Measurements from ENCODE around the gene NTN3. TPM values are rescaled to one million over a fixed set of nuclear protein-coding genes. Genes with fewer than 3 reads are reported as not detected.
A peak's percentile ranks its signal among the peaks of the same experiment; 100 is the strongest.
"Not testable (repeated sequence)": the region's sequence is repeated elsewhere in the genome, so short reads cannot be mapped to it uniquely, and the experiment has no call there.

NTN3 gene
- total and polyA plus RNA-seq, 2 donors = 0.02 to 0.71 TPM

DNA sequence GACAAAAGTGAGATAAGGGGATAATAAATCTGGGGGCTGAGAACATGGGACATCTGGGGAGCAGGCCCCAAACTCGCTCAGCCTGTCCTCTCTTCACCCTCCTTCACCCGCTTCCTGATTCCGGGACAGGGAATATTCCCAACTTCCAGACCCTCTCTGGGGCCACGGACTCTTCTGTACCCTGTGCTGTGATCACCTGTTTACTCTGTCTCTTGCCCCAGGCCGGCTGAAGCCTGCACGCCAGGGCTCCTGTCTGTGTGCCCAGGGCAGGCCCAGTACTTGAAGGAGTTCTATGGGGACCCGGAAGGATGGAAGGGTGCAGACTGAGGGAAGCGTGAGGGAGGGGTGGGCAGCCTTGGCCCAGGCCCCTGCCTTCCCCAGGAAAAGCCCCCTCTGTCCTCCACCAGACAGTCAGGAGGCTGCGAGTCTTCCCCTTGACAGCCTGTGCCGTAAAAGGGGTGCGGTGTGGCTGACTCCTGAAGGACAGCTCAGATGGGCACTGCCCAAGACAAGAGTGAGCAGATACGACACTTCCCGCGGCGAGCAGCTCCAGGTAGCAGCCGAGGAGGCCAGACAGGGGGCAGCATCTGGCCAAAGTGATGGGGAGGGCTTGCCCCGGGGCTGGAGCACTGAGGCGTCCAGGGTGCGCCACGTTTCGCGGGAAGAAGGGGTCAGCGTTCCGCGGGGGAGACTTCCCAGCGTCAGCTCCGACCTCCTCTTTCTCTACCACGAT lies 42.9 kb upstream of the NTN3 start:
- H3K27me3 ChIP-seq (ENCODE audit: control insufficient read depth in 2 of 2, insufficient read depth in 1 of 2, low read length in 1 of 2) = no peaks in the 10 kb centered on the region
- peaks cover 7 to 27% of the 10 kb centered on the region in 2 donors for H3K4me1 ChIP-seq (ENCODE audit: control insufficient read depth in 2 of 2, insufficient read depth in 2 of 2, low read length in 2 of 2)
- no peak for DNase-seq (ENCODE audit: low read depth in 6 of 9, low spot score in 9 of 9)
- peak overlapping the region; percentile 71 to 85 for H3K4me3 ChIP-seq (ENCODE audit: low read length in 2 of 2)
- H3K27ac ChIP-seq (ENCODE audit: low read depth in 1 of 2, low read length in 1 of 2) = peak overlapping the region; percentile 12 to 48
- H3K9me3 ChIP-seq (ENCODE audit: control insufficient read depth in 2 of 2, insufficient read depth in 1 of 2, low read length in 1 of 2) = no peaks in the 10 kb centered on the region
- 43% methylated on average over 28 of the region's 28 CpGs for WGBS
- peaks cover 11 to 28% of the 10 kb centered on the region in 2 donors for H3K36me3 ChIP-seq (ENCODE audit: control insufficient read depth in 2 of 2, insufficient read depth in 2 of 2, low read length in 1 of 2)

DNA sequence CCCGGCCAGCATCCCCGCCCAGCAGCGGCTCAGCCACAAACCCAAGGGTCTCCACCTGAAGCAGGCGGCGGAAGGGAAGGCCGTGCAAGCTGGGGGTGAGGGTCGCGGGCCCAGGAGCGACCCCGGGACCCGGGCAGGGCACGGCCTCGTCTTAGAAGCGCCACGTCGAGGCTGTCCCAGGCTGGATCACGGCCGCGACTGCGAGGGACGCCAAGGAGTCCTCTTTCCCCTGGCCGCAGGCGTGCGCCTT lies 42.4 kb upstream of the NTN3 start:
- H3K27me3 ChIP-seq (ENCODE audit: control insufficient read depth in 2 of 2, insufficient read depth in 1 of 2, low read length in 1 of 2) = no peaks in the 10 kb centered on the region
- peak overlapping the region; percentile 12 to 48 for H3K27ac ChIP-seq (ENCODE audit: low read depth in 1 of 2, low read length in 1 of 2)
- no peak for DNase-seq (ENCODE audit: low read depth in 6 of 9, low spot score in 9 of 9)
- H3K9me3 ChIP-seq (ENCODE audit: control insufficient read depth in 2 of 2, insufficient read depth in 1 of 2, low read length in 1 of 2) = no peaks in the 10 kb centered on the region
- WGBS = under 1% methylated on average over 24 of the region's 24 CpGs
- peak overlapping the region; percentile 71 to 85 for H3K4me3 ChIP-seq (ENCODE audit: low read length in 2 of 2)
- peaks cover 7 to 27% of the 10 kb centered on the region in 2 donors for H3K4me1 ChIP-seq (ENCODE audit: control insufficient read depth in 2 of 2, insufficient read depth in 2 of 2, low read length in 2 of 2)
- peaks cover 15 to 33% of the 10 kb centered on the region in 2 donors for H3K36me3 ChIP-seq (ENCODE audit: control insufficient read depth in 2 of 2, insufficient read depth in 2 of 2, low read length in 1 of 2)

DNA sequence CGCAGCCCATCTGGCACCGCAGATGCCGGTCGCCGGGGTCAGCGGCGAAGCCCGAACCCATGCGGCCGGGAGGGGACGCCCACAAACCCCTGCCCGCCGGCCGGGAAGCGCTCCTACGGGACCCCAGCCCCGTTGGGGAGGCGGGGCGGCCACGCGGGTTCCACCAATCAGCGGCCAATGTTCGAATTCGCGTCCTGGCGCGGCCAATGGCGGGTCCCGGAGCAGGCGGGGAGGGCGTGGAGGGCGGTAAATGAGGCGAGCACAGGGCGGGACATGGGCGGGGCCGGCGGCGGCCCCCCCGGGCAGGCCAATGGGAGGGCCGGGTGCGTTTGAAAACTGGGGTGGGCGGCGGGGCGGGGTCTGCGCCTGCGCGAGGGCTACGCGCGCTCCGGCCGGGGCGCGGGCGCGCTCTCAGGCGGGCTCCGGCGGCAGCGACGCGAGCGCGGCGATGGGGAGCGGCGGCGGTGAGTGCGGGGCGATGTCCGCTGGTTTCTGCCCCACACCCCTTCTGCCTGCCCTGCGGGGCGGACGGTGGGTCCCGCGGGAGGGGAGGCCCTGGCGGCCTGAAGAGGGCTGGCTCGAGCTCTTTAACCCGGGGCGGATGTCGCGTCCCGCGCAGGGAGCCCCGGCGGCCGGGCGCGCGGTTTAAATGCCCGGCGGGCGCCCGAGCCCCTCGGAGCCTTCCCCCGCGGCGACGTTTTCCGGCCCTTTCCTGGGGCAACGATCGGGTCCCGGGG lies 41.9 kb upstream of the NTN3 start, which contains the start of gene CCNF:
Gene CCNF (plus strand): TSS at position 414 of the 737 bp plus-strand sequence. CDS start 35 bp downstream, at position 449.
- Histone ChIP-seq H3K27me3 (ENCODE audit: control insufficient read depth in 2 of 2, insufficient read depth in 1 of 2, low read length in 1 of 2) (no peaks in the 10 kb centered on the region), H3K27ac (ENCODE audit: low read depth in 1 of 2, low read length in 1 of 2) (peak within 1 kb of the TSS; percentile 48 to 68), H3K9me3 (ENCODE audit: control insufficient read depth in 2 of 2, insufficient read depth in 1 of 2, low read length in 1 of 2) (no peaks in the 10 kb centered on the region), H3K4me3 (ENCODE audit: low read length in 2 of 2) (peak within 1 kb of the TSS; percentile 71 to 85), H3K36me3 (ENCODE audit: control insufficient read depth in 2 of 2, insufficient read depth in 2 of 2, low read length in 1 of 2) (peaks cover 18 to 38% of the 10 kb centered on the region in 2 donors), H3K4me1 (ENCODE audit: control insufficient read depth in 2 of 2, insufficient read depth in 2 of 2, low read length in 2 of 2) (peaks cover 7 to 27% of the 10 kb centered on the region in 2 donors)
- DNase-seq (ENCODE audit: low read depth in 6 of 9, low spot score in 9 of 9) = peak; percentile 87 to 98 (median 95)
- under 1% methylated on average over 103 of the region's 103 CpGs for WGBS

DNA sequence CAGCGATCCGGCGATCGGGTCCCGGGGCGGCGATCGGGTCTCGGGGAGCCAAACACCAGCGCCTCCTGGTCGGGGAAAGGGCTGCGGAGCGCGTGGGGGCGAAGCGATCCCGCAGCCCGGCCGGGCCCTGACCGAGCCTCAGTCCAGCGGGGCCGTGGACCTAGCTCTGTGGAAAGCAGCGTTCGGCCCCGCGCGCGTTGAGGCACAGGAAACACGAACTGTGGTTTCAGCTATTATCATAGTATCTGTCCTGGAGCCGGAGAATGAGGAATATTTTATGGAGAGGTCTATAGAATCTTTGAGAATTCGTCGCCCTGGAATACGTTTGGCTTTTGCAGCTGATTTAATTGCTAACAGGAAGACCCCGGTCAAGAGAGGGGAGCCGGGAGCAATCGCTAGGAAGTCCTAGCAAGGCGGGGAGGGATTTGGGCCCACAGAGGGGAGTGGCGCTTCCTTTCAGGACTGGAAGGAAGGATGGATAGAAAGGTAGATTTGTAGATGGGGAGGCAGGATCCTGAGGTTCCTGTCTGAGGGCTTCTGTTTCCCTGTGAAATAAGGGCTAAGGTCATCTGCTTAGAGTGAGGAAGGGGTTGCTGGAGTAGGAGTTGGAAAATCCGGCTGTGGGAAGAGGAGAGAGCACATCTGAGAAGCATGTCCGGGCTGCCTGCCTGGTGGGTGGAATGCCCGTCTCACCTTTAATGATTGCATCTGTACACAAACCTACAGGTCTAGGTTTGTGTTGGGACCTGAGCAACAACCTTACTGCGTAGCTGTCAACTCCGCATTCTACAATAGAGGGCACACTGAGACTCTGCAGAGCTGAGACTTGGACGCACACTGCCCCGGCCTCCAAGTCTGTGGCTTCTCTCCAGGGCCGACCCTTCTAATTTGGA lies 41.1 kb upstream of the NTN3 start:
- DNase-seq (ENCODE audit: low read depth in 6 of 9, low spot score in 9 of 9) = peak in 4 of 9 donors; percentile 22 to 47 (median 30)

DNA sequence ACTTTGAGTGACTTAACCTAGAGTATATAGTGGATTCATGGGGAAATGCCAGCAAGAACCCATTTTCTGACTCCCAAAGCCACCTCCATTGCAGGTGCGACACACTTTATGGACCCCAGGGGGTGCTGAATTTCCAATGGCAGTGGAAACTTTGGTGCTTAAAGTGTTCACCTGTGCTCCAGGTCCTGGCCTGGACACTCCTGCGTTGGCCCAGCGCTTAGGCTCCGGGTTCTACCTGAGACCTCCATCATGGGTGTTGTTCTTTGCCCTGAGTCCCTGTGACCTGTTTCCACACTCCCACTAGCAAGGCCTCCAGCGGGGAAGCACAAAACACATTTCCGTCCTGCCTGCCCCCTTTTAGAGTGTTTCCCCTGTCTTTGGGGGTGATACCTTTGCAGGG lies 38.8 kb upstream of the NTN3 start:
- Histone ChIP-seq H3K27ac (ENCODE audit: low read depth in 1 of 2, low read length in 1 of 2) (no peak overlapping the region), H3K4me1 (ENCODE audit: control insufficient read depth in 2 of 2, insufficient read depth in 2 of 2, low read length in 2 of 2) (peaks cover 7 to 35% of the 10 kb centered on the region in 2 donors), H3K36me3 (ENCODE audit: control insufficient read depth in 2 of 2, insufficient read depth in 2 of 2, low read length in 1 of 2) (peaks cover 41 to 63% of the 10 kb centered on the region in 2 donors), H3K4me3 (ENCODE audit: low read length in 2 of 2) (no peak overlapping the region), H3K9me3 (ENCODE audit: control insufficient read depth in 2 of 2, insufficient read depth in 1 of 2, low read length in 1 of 2) (no peaks in the 10 kb centered on the region), H3K27me3 (ENCODE audit: control insufficient read depth in 2 of 2, insufficient read depth in 1 of 2, low read length in 1 of 2) (no peaks in the 10 kb centered on the region)
- 98% methylated on average over 6 of the region's 6 CpGs for WGBS
- no peak for DNase-seq (ENCODE audit: low read depth in 6 of 9, low spot score in 9 of 9)

More for the DNA sequence above, 41.1 kb upstream of the NTN3 start:
- H3K9me3 ChIP-seq (ENCODE audit: control insufficient read depth in 2 of 2, insufficient read depth in 1 of 2, low read length in 1 of 2) = no peaks in the 10 kb centered on the region
- H3K27ac ChIP-seq (ENCODE audit: low read depth in 1 of 2, low read length in 1 of 2) = peak overlapping the region in 1 of 2 donors; percentile 68
- peak overlapping the region; percentile 69 to 85 for H3K4me3 ChIP-seq (ENCODE audit: low read length in 2 of 2)
- H3K27me3 ChIP-seq (ENCODE audit: control insufficient read depth in 2 of 2, insufficient read depth in 1 of 2, low read length in 1 of 2) = no peaks in the 10 kb centered on the region
- H3K4me1 ChIP-seq (ENCODE audit: control insufficient read depth in 2 of 2, insufficient read depth in 2 of 2, low read length in 2 of 2) = peaks cover 7 to 27% of the 10 kb centered on the region in 2 donors
- 3% methylated on average over 46 of the region's 46 CpGs for WGBS
- H3K36me3 ChIP-seq (ENCODE audit: control insufficient read depth in 2 of 2, insufficient read depth in 2 of 2, low read length in 1 of 2) = peaks cover 23 to 43% of the 10 kb centered on the region in 2 donors

DNA sequence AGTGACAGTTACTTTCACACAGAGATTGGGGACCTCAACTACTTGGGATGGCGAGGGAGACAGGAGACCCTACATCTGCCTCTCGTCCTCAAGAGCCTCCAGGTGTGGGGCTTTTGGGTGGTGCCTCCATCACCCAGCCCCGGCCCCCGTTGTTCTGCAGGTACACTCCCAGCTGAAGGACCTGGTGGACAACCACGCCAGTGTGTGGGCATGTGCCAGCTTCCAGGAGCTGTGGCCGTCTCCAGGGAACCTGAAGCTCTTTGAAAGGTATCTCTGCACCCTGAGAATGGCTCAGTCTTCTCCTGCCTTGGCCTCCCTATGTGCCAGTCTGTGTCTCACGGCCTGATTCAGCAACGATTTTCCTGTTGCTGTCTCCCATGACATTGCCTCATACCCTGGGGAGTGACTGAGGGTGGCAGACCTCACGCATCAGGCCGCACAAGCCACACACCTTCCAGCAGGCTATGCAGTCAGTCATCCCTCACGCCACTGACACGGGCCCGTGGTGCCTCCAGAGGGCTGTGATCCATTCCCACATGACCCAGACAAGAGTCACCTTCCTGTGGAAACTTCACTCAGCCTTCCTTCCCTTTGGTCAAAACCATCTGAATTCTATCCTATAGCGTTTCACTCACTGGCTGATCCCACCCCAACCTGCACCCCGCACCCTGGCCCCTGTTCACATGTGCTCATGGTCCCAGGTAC lies 38.1 kb upstream of the NTN3 start:
- Histone ChIP-seq H3K4me1 (ENCODE audit: control insufficient read depth in 2 of 2, insufficient read depth in 2 of 2, low read length in 2 of 2) (peaks cover 7 to 33% of the 10 kb centered on the region in 2 donors), H3K4me3 (ENCODE audit: low read length in 2 of 2) (no peak overlapping the region), H3K27me3 (ENCODE audit: control insufficient read depth in 2 of 2, insufficient read depth in 1 of 2, low read length in 1 of 2) (no peaks in the 10 kb centered on the region), H3K27ac (ENCODE audit: low read depth in 1 of 2, low read length in 1 of 2) (no peak overlapping the region), H3K9me3 (ENCODE audit: control insufficient read depth in 2 of 2, insufficient read depth in 1 of 2, low read length in 1 of 2) (no peaks in the 10 kb centered on the region), H3K36me3 (ENCODE audit: control insufficient read depth in 2 of 2, insufficient read depth in 2 of 2, low read length in 1 of 2) (peaks cover 48 to 69% of the 10 kb centered on the region in 2 donors)
- no peak for DNase-seq (ENCODE audit: low read depth in 6 of 9, low spot score in 9 of 9)
- WGBS = 97% methylated on average over 15 of the region's 15 CpGs

DNA sequence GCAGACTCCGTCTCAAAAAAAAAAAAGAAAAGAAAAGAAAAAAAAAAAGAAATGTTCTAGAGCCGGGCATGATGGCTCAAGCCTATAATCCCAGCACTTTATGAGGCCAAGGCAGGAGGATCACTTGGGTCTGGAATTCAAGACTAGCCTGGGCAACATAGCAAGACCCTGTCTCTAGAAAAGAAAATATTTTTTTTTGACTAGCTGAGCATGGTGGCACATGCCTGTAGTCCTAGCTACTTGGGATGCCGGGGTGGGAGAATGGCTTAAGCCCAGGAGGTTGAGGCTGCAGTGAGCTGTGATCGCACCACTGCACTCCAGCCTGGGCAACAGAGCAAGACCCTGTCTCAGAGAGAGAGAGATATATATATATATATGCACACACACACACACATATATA lies 35.9 kb upstream of the NTN3 start:
- Histone ChIP-seq H3K4me1 (ENCODE audit: control insufficient read depth in 2 of 2, insufficient read depth in 2 of 2, low read length in 2 of 2) (peaks cover 2 to 18% of the 10 kb centered on the region in 2 donors), H3K36me3 (ENCODE audit: control insufficient read depth in 2 of 2, insufficient read depth in 2 of 2, low read length in 1 of 2) (peaks cover 70 to 91% of the 10 kb centered on the region in 2 donors)
- H3K27me3 ChIP-seq (ENCODE audit: control insufficient read depth in 2 of 2, insufficient read depth in 1 of 2, low read length in 1 of 2); DNase-seq (ENCODE audit: low read depth in 6 of 9, low spot score in 9 of 9); H3K9me3 ChIP-seq (ENCODE audit: control insufficient read depth in 2 of 2, insufficient read depth in 1 of 2, low read length in 1 of 2); H3K27ac ChIP-seq (ENCODE audit: low read depth in 1 of 2, low read length in 1 of 2); H3K4me3 ChIP-seq (ENCODE audit: low read length in 2 of 2): not testable (repeated sequence)
- WGBS = 99% methylated on average over 4 of the region's 4 CpGs

DNA sequence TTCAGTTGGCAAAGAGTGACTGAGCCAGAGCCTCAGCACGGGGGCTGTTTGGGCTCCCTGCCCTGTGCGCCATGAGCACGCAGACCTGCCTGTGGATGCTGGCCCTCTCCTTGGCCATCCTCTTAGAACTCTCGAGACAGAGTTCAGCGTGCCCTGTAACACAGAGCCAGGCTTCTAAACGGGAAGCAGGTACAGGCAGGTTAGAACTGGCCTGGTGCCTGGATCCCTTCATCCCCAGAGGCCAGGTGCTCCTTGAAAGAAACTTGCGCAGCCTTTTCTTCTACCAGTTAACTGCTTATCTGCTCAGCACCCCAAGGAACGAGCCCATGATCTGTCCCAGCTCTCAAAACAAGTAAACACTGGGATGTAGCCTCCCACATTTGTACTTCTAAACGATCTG lies 35.0 kb upstream of the NTN3 start:
- 94% methylated on average over 9 of the region's 9 CpGs for WGBS
- DNase-seq (ENCODE audit: low read depth in 6 of 9, low spot score in 9 of 9) = no peak

More for the DNA sequence above, 35.0 kb upstream of the NTN3 start:
- Histone ChIP-seq H3K9me3 (ENCODE audit: control insufficient read depth in 2 of 2, insufficient read depth in 1 of 2, low read length in 1 of 2) (no peaks in the 10 kb centered on the region), H3K36me3 (ENCODE audit: control insufficient read depth in 2 of 2, insufficient read depth in 2 of 2, low read length in 1 of 2) (peaks cover 79 to 90% of the 10 kb centered on the region in 2 donors), H3K4me3 (ENCODE audit: low read length in 2 of 2) (no peak overlapping the region), H3K27ac (ENCODE audit: low read depth in 1 of 2, low read length in 1 of 2) (no peak overlapping the region), H3K27me3 (ENCODE audit: control insufficient read depth in 2 of 2, insufficient read depth in 1 of 2, low read length in 1 of 2) (no peaks in the 10 kb centered on the region), H3K4me1 (ENCODE audit: control insufficient read depth in 2 of 2, insufficient read depth in 2 of 2, low read length in 2 of 2) (peaks cover under 1 to 11% of the 10 kb centered on the region in 2 donors)

Data from thymus (tissue), 11 donors.